Right lobe of liver (tissue), 4 donors: ENCODE data around the gene SFXN1.

Source experiments
- CTCF ChIP-seq, 4 donors: fragments of 200-600 bp in 3 of 4; fragments of 450-650 bp in 1 of 4; IDR thresholded peaks; one replicate each; pipeline versions ENCODE4 v1.5.1 to v1.8.0; 2016 to 2022; ENCODE audit warnings: antibody characterized with exemption in 4 of 4, mild to moderate bottlenecking in 2 of 4
- POLR2A ChIP-seq: fragments of 450-650 bp; IDR thresholded peaks from one replicate; pipeline ENCODE4 v1.6.1; 2017; ENCODE audit warnings: antibody characterized with exemption, mild to moderate bottlenecking
- donor health status: DM: no; HTN: no; CAD: no.
- donor health status: DM: no; HTN: no; CAD: no.
- donor health status: DM: no; HTN: yes; CAD: no.

- no peak for TF ChIP-seq CTCF (IDR thresholded peaks at IDR 0.05)
- no peak for TF ChIP-seq POLR2A
Measured at GRCh38 chr5:175513297-175513696, 34.9 kb downstream of the SFXN1 start.
